ENCODE results near the gene FANCC.
"Not testable (repeated sequence)": the region's sequence is repeated elsewhere in the genome, so short reads cannot be mapped to it uniquely, and the experiment has no call there.

Gene FANCC

DNA sequence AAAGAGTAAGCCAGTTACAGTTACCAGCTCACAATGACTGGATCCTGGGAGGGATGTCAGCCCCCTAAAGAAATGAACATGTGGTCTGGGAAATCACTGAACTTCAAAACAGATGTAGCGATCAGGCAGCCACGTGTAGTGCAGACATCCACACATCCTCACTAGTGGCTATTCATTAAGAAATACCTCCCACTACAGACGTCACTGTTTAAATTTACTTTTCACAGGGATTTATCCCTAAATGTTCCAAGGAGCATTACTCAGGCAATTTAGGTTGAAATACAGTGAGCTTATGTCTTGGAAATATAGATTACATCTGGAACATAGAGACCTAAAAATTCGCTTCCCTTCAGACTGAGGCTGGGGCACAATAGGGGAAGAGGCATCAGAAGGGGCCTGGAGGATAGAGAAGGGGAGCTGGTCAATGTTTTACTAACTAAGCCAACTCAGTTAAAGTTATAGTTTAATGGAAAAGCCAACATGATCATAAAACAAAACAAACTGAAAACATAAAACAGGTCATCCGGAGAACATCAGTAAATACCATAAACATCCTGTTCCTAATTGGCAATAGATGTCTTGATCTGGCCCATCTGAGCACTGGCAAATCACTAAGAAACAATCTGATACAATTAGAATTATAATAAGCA is 92.3 kb downstream of the FANCC start:
- no peak for DNase-seq

DNA sequence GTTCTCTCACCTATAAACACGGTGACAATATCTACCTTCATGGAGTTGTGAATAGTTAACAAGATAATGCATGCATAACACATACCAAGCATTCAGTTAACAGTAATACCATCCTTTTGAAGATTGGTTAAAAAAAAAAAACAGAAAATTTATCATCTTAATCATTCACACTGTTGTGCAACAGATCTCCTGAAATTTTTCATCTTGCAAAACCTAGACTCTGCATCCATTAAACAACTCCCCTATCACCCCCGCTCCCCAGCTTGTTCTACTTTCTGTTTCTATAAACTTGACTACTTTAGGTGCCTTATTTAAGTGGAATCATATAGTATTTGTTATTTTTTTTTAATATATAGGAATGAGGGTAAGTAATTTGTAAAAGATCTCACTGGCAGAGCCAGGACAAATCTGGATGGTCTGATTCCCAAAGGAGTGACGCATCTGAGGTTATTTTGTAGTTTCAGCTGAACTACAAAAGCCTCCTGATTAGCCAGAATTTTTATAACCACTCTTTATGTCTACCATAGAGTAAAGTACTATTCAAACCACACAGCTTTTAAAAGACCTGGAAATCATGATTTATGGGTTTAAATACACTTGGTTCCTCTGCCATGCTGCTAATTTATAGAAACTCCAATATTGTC is 93.0 kb downstream of the FANCC start:
- DNase-seq, result no peak

DNA sequence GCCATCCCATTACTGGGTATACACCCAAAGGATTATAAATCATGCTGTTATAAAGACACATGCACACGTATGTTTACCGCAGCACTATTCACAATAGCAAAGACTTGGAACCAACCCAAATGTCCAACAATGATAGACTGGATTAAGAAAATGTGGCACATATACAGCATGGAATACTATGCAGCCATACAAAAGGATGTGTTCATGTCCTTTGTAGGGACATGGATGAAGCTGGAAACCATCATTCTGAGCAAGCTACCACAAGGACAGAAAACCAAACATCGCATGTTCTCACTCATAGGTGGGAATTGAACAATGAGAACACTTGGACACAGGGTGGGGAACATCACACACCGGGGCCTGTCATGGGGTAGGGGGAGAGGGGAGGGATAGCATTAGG is 97.2 kb downstream of the FANCC start:
- DNase-seq, result not testable (repeated sequence)

DNA sequence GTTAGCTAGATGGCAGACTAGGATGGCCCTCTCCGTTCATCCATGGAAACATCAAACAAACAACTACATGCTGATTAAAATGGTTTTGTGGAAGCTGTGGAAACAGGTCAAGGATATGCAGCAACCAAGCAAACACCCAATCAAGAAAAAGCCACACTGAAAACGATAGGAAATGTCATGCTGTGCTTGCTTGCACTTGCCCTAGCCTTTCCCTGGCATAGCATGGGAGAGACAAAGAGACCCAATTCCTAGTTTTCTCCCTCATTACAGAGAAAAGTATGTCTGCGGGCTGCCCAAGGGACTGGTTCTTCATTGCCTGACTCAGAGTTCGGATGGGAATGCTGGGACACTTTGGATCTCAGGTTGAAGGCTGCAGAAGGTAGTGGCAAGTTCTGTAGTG is 98.7 kb downstream of the FANCC start:
- DNase-seq, result no peak

DNA sequence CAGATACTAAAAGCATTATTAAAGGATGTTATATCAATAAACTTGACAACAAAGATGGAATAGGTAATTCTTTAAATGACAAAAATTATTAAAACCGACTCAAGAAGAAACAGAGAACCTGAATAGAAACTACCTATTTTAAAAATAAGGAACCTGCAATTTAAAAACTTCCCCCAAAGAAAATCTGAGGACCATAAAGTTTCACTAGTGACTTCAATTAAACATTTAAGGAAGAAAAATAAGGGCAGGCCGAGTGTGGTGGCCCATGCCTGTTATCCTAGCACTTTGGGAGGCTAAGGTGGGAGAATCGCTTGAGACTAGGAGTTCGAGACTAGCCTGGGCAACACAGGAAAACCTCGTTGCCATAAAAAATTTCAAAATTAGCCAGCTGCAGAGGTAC is 99.6 kb downstream of the FANCC start:
- DNase-seq, result no peak

DNA sequence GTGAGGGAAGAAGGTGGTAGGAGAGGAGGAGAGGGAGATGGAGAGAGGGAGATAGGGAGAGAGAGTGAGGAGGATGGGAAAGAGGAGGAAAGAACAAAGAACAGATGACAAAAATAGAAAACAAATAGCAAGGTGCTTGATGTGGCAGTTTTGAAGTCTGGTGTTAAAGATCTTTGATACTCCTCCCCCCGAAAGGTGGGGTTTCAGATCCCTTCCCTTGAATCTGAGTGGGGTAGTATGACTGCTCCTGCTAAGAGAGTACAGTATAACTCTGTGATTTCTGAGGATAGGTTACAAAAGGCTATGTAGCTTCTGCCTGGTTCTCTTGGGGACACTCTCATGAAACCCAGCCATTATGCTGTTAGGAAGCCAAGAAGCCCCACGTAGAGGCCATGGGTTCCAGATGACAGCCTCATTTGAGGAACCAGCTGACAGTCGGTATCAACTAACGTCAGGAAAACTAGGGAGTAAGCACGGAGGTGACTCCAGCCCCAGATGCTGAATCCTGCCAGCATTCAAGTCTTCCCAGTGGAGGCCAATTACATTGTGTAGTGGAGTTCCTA is 102.1 kb downstream of the FANCC start:
- DNase-seq, result no peak

DNA sequence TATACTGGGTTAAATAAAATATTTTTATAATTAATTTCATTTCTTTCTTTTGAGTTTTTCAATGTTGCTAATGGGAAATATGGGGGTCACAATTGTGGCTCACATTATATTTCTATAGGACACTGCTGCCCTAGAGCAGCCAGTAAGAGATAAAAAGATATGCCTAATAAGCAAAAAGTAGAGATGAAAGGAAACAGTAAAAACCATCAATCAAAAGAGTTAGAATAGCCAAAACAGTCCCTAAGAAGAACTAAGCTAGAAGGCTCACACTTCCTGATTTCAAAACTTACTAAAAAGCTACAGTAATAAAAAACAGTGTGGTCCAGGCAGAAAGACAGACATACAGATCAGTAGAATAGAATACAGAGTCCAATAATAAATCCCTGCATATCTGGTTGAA is 104.4 kb downstream of the FANCC start:
- DNase-seq, result no peak

DNA sequence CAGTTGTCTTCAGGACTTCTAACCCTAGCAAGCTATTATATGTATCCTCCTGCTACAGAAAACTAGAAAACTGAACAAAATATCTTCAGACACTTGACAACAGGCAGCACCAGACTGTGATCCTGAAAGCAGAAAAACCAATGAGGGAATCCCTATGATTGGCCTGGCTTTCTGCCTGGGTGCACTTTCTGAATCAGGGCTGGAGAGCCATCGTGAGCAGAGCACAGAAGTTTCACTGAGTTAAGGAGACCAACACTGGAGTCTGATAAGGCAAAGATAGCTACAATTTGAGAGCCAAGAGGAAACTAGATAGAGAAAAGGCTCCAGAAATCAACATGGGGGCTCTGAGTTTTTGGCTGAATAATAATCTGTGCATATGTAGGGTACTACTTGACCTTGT is 106.5 kb downstream of the FANCC start:
- DNase-seq, result no peak

DNA sequence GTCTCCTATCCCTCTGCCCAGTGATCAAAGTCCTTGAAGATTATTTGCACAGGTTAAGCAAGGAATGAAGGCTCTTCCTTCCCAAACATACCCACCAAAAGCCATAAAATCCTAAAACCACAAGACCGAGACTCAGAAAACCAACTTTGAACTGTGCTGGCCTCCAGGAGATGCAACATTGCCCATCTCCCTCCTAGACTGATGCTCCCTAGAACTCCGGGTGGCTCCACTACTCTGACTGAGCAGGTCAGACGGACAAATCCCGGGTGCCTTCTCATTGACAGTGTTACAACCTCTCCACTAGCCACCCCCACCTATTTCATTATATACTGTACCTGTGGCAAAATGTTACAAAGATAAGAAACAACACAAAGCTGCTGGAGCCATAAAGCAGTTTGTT is 110.1 kb downstream of the FANCC start:
- no peak for DNase-seq

DNA sequence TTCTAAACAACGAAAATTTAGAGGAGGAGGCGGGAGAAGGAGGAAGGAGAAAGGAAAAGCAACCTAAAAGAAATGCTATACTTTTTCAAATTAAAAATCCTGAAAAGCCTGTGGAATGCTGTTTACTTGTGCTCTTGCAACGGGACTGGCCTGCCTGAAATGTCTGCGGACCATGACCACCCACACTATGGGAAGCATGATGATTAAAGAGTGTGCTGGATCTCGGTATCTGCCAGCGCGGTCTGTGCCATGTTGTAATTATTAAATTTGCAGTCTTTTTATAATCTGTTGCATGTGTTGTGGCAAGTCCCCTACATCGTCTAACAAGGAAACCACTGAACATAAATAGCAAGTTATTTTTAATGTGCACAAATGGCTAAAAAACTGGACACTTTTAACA is 111.4 kb downstream of the FANCC start:
- no peak for DNase-seq

DNA sequence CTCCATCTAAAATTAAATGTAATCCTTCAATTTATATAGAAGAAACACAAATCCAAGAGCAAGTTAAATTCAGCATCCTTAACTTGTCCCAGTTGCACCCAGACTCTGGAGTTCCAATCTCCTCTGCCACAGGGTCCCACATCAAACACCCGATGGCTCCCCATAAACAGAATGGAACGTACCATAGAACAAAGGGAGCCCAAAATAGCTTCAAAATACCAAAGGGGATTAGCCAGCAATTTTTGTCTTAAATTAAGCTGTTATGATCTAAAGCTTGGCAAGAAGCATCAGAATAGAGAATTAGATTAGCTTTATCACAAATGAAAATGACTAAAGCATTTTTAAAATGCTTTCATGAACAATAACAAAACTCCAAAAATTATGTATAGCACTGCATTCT is 112.8 kb downstream of the FANCC start:
- no peak for DNase-seq

DNA sequence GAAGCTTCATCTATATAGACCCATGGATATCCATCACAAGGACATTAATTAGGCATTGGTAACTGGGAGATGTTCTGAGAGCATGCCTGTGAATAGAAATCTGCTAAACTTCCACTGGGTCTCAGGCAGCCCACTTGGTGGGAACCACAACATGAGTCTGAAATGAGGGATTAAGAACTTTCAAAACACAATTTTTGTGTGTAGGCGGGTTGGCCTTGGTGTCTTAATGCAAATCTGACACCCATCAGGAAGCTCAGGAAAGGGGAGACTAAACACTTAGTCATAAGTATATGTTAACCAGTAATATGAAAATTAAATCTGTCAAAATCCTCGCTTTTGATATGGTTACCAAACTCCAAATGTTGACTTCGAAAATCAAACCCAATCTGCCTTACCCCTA is 113.2 kb downstream of the FANCC start:
- no peak for DNase-seq

DNA sequence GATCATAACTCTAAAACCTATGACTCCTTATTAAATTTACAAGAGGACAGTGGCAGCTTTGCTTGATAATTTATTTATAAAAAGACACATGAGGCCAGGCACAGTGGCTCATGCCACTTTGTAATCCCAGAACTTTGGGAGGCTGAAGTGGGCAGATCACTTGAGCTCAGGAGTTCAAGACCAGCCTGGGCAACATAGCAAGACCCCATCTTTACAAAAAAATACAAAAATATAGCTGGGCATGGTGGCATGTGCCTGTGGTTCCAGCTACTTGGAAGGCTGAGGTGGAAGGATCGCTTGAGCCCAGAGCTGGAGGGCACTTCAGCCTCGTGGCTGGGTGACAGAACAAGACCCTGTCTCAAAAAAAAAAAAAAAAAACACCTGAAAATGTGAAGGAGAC is 114.5 kb downstream of the FANCC start:
- DNase-seq, result not testable (repeated sequence)

DNA sequence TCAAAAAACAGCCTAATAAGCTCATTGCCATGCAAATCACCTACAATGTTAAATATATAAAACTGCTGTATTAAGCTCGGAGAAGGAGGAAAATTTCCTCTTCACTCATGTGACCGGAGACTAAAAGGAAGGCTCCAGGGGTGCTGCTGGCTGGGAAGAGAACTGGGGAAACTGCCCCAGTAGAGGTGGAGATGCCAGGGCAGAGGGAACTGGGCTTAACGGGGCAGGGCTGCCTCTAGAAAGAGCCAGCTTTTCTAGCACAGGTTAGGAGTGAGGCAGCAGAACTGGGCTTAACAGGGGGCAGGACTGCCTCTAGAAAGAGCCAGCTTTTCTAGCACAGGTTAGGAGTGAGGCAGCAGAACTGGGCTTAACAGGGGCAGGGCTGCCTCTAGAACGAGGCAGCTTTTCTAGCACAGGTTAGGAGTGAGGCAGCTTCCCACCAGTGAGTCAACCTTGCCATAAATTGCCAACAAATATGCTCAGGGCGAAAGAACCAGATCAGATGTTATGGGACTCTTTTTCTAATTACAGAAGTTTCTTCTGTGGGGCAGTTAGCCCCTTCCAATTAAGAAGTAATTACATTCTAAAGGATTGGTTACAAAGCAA is 115.3 kb downstream of the FANCC start:
- no peak for DNase-seq

DNA sequence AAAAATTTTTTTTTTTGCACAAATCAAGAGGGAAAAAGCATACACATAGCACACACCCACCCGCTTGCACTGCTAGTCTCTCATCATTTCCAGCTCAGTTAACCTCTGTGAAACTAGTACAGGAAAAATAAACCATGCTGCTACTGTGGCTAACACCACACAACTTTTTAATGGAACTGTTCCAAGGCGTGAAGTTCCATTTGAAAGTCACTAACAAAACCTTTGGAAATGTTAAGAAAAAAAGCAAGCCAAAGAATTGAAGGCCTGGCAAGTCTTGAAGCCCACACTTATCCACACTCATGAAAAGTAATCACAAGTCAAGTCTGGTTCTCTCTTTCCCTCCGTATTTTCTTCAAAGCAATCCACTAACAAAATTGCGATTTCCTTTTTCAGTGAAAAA is 116.3 kb downstream of the FANCC start:
- DNase-seq, result no peak

DNA sequence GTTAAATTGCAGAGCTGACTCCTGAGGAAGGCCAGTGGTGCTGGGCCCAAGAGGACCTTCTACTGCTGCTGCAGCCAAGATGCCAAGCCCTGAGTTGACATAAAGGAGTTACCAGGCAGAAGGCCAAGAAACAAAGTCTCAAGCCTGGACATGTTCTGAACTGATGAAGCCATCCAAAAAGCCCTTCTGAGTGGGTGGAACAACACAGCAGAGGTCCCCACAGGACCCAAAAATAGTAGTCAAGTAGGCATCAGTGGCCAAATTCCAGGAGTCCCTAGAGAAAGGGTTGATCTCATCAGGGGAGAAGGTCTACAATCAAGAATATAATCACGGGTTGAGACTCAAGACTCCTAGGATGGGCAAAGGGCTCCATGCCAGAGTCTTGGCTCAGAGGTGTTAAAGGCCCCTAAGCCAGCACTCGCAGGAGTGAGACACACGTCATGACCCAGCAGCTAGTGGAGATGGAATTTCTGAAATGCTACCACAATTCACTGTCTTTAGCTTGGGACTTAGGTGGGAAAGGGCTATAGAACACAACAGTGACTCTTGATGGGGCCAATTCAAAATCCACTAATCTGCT is 119.7 kb downstream of the FANCC start:
- DNase-seq, result no peak

DNA sequence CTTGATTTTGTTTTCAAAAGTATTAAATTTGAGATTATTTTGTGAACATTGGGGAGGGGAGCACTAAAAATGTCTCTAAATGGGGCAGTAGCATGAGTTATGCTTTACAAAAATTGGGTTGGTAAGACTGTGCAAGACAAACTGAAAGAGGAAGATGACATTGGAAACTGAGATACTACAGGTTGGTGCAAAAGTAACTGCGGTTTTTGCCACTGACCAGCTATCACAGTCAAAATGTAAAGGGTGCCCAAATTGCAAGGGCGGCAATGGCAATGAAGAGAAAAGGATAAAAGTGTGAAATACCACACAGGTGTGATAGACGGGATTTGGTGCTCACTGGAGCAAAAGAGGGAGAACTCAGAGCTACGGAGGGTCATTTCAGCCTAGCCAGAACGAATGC is 124.0 kb downstream of the FANCC start:
- DNase-seq, result no peak

DNA sequence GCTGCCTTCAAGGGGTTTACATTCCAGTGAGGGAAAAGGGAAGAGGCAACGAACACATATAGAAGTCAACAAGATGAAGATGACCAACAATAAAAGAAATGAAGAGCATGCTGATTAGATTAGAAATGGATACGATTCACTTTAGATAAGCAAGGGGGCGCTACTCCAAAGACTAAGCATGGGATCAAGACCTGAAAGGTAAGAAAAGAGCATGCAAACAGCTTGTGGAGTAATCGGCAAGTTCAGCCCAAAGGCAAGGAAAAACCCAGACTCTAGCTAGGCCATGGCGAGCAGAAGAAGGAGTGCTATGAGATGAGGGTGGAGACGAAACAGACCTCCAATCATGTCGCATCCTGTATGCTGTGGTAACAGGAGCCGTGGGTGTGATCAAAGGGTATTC is 124.4 kb downstream of the FANCC start:
- DNase-seq, result no peak

DNA sequence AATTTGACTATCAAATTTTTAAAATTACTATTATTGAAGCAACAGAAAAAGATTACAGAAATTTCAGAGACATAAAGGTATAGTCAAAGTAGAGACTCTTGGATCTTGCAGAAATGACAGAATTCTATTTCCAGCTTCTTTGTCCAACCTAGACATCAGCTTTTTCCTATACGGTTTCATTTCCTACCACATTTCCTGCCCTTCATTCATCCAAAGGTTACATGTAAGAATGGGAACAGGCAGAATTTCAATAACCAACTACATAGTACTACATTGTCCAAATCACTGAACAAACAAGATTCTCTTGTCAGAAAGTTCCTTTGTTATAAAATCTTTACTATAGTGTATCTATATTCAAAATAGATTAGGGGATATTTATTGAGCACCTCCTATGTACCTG is 124.9 kb downstream of the FANCC start:
- no peak for DNase-seq

DNA sequence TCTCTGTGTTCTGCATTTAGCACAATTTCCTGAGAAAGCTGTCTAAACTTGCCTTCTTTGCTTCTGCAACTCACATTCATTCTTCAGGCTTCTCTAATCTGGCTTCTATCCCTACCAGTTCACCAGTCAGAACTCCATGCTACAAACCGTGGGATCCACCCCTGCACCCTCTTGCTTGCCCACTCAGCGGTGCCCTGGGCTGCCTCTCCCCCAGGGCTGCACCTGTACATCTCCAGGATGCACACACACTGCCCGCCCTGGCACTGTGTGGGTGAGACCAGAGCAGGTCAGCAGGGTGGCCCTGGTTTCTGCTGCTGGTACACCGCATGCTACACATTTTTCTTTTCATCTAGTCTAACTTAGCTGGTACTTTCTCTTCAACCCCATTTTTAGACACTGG is 127.1 kb downstream of the FANCC start:
- no peak for DNase-seq

DNA sequence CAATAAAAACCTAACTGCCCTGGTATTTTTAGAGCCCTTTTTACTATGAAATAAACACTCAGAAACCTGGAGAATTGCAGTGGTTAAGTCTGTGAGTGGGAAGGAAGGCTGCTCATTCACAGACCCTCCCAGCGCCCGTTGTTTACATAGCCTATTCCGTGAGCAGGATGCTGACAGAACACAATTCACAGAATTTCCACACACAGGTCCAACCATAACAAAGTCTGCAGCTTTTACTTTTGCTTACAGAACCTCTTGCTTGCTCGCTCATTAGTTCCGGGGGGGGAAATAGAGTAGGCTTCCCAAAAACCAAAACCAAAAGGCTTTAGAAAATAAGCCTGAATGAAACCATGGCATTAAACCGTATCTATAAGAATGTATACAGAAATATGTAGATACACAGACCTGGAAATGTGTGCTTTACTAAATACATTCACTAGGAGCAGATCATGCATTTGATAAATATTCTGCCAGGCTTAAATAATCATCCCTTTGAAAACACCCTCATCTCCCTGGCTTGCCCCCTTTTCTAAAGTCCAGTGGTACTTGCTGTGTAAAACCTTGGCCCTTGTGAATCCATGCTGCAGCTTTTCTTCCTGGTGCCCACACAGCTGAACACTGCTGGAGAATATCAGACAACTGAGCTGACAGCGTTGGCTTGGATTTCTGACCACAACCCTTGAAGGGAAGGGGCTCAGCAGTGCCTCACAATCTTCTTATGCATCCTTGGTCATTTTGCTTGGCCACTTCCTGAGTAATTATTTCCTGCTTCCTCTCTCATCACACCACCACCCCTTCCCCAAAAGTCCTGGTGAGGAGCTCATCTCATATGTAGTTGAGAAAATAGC is 128.0 kb downstream of the FANCC start:
- DNase-seq, result no peak

DNA sequence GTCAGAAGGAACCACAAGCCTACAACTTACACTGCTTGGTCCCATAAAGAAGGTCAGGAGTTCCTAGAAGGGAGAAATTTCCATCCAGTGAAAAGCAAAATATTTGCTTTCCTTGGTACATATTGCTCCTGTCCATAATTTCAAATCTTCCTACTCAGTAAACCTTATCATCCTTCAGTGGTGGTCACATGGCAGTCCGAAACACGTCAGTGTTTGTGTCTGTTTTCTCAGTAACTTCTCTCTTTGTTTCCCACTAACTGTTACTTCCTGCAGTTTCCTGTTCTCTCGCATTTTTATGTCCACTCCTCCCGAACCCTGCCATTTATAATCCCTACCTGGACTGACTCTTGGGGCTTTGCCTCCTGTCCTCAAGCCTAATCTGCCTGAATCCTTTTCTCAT is 129.1 kb downstream of the FANCC start:
- no peak for DNase-seq

DNA sequence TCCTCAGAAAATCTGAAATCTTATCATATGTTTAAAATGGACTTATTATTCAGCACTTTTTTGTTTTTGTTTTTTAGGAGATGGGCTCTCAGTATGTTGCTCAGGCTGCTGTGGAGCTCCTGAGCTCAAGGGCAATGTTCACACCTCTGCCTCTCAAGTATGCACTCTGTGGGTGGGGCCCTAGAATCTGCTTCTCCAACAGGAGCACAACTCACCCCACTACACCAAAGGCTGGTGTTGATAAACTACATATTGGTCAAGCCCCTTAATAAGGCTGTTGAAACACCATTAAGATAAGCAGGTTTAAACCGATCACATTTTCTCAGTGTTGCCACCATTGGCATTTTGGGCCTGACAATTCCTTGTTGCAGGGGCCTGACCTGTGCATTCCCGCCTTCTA is 131.6 kb downstream of the FANCC start:
- no peak for DNase-seq

All from CD4-positive, alpha-beta T cell treated with Interleukin-6 for 4 hours (primary cell).